ENCODE results near the gene TDO2. TPM values are rescaled to one million over a fixed set of nuclear protein-coding genes. Genes with fewer than 3 reads are reported as not detected.

The TDO2 gene
- total RNA-seq, 1 experiment from 2014 or later = not detected

- no peaks in the 10 kb centered on the region for H3K27me3 Mint-ChIP-seq (ENCODE audit: unreplicated experiment)
- DNase-seq = no peak
- no TSS peak for BruUV-seq (replicated peaks)
- TF ChIP-seq CTCF (IDR thresholded peaks at IDR 0.05; ENCODE audit: unreplicated experiment) = no peak
- no peak overlapping the region for H3K4me3 Mint-ChIP-seq (ENCODE audit: low read depth, unreplicated experiment)
- H3K36me3 Mint-ChIP-seq (ENCODE audit: insufficient read depth, unreplicated experiment) = peaks cover 11% of the 10 kb centered on the region
- H3K4me1 Mint-ChIP-seq (ENCODE audit: low read depth, unreplicated experiment) = peaks cover 8% of the 10 kb centered on the region
- H3K9me3 Mint-ChIP-seq (ENCODE audit: low read depth, unreplicated experiment) = no peaks in the 10 kb centered on the region
- intact Hi-C loops (cut with micrococcal nuclease; ENCODE audit: unreplicated experiment) = no loop called here
- CTCF ChIA-PET = no interaction called here
- no peak overlapping the region for H3K27ac Mint-ChIP-seq (ENCODE audit: unreplicated experiment)
Observed at GRCh38 chr4:155954939-155955338, 51.4 kb downstream of the TDO2 start.

GRCh38 chr4:155956461-155956860, 53.0 kb downstream of the TDO2 start:
- H3K4me1 Mint-ChIP-seq (ENCODE audit: low read depth, unreplicated experiment) = peaks cover 8% of the 10 kb centered on the region
- intact Hi-C loops (cut with micrococcal nuclease; ENCODE audit: unreplicated experiment) = no loop called here
- H3K36me3 Mint-ChIP-seq (ENCODE audit: insufficient read depth, unreplicated experiment) = peaks cover 11% of the 10 kb centered on the region
- CTCF ChIA-PET = no interaction called here
- no peak for DNase-seq
- no peak overlapping the region for H3K4me3 Mint-ChIP-seq (ENCODE audit: low read depth, unreplicated experiment)
- no peak for TF ChIP-seq CTCF (IDR thresholded peaks at IDR 0.05; ENCODE audit: unreplicated experiment)
- H3K9me3 Mint-ChIP-seq (ENCODE audit: low read depth, unreplicated experiment) = no peaks in the 10 kb centered on the region
- no peak overlapping the region for H3K27ac Mint-ChIP-seq (ENCODE audit: unreplicated experiment)
- no peaks in the 10 kb centered on the region for H3K27me3 Mint-ChIP-seq (ENCODE audit: unreplicated experiment)
- BruUV-seq (replicated peaks) = no TSS peak

GRCh38 chr4:155959417-155959816, 55.9 kb downstream of the TDO2 start:
- no peak overlapping the region for H3K27ac Mint-ChIP-seq (ENCODE audit: unreplicated experiment)
- H3K9me3 Mint-ChIP-seq (ENCODE audit: low read depth, unreplicated experiment) = no peaks in the 10 kb centered on the region
- H3K4me3 Mint-ChIP-seq (ENCODE audit: low read depth, unreplicated experiment) = no peak overlapping the region
- no peaks in the 10 kb centered on the region for H3K27me3 Mint-ChIP-seq (ENCODE audit: unreplicated experiment)
- no peaks in the 10 kb centered on the region for H3K36me3 Mint-ChIP-seq (ENCODE audit: insufficient read depth, unreplicated experiment)
- no peak for TF ChIP-seq CTCF (IDR thresholded peaks at IDR 0.05; ENCODE audit: unreplicated experiment)
- CTCF ChIA-PET = no interaction called here
- intact Hi-C loops (cut with micrococcal nuclease; ENCODE audit: unreplicated experiment) = no loop called here
- DNase-seq = no peak
- no TSS peak for BruUV-seq (replicated peaks)
- no peaks in the 10 kb centered on the region for H3K4me1 Mint-ChIP-seq (ENCODE audit: low read depth, unreplicated experiment)

GRCh38 chr4:155960522-155960921, 57.0 kb downstream of the TDO2 start:
- CTCF ChIA-PET = no interaction called here
- H3K4me3 Mint-ChIP-seq (ENCODE audit: low read depth, unreplicated experiment) = no peak overlapping the region
- H3K36me3 Mint-ChIP-seq (ENCODE audit: insufficient read depth, unreplicated experiment) = no peaks in the 10 kb centered on the region
- no TSS peak for BruUV-seq (replicated peaks)
- H3K27me3 Mint-ChIP-seq (ENCODE audit: unreplicated experiment) = no peaks in the 10 kb centered on the region
- TF ChIP-seq CTCF (IDR thresholded peaks at IDR 0.05; ENCODE audit: unreplicated experiment) = no peak
- no peaks in the 10 kb centered on the region for H3K4me1 Mint-ChIP-seq (ENCODE audit: low read depth, unreplicated experiment)
- no peak for DNase-seq
- intact Hi-C loops (cut with micrococcal nuclease; ENCODE audit: unreplicated experiment) = no loop called here
- no peak overlapping the region for H3K27ac Mint-ChIP-seq (ENCODE audit: unreplicated experiment)
- H3K9me3 Mint-ChIP-seq (ENCODE audit: low read depth, unreplicated experiment) = no peaks in the 10 kb centered on the region

- no peak overlapping the region for H3K4me3 Mint-ChIP-seq (ENCODE audit: low read depth, unreplicated experiment)
- BruUV-seq (replicated peaks) = no TSS peak
- no peaks in the 10 kb centered on the region for H3K27me3 Mint-ChIP-seq (ENCODE audit: unreplicated experiment)
- intact Hi-C loops (cut with micrococcal nuclease; ENCODE audit: unreplicated experiment) = no loop called here
- H3K9me3 Mint-ChIP-seq (ENCODE audit: low read depth, unreplicated experiment) = no peaks in the 10 kb centered on the region
- H3K4me1 Mint-ChIP-seq (ENCODE audit: low read depth, unreplicated experiment) = no peaks in the 10 kb centered on the region
- no peak overlapping the region for H3K27ac Mint-ChIP-seq (ENCODE audit: unreplicated experiment)
- CTCF ChIA-PET = no interaction called here
- no peak for TF ChIP-seq CTCF (IDR thresholded peaks at IDR 0.05; ENCODE audit: unreplicated experiment)
- H3K36me3 Mint-ChIP-seq (ENCODE audit: insufficient read depth, unreplicated experiment) = no peaks in the 10 kb centered on the region
- no peak for DNase-seq
Observed at GRCh38 chr4:155961575-155961974, 58.1 kb downstream of the TDO2 start.
